Activated CD4-positive, alpha-beta memory T cell treated with anti-CD3 and anti-CD28 coated beads, Interleukin-2, amount 10 ng/mL, durations not matched to agents 7 days and 5 days (primary cell): ENCODE data around the gene ZFPM1. TPM values are rescaled to one million over a fixed set of nuclear protein-coding genes. Genes with fewer than 3 reads are reported as not detected.

Source experiments
- CTCF ChIA-PET: fragments of 350-600 bp; sonication (Branson Sonifier 250); formaldehyde crosslinking; loops from one replicate; lab custom pipeline; 2021; ENCODE audit warnings: antibody characterized with exemption, inconsistent platforms; lab: Charles Lee
- POLR2A ChIA-PET: fragments of 350-600 bp; sonication (Branson Sonifier 250); formaldehyde crosslinking; loops from one replicate; lab custom pipeline; 2021; ENCODE audit warnings: antibody characterized with exemption; lab: Charles Lee
- DNase-seq: peaks from one replicate; pipeline ENCODE4 v3.0.0-alpha.2; 2020
- H3K27ac Mint-ChIP-seq: one replicate; pipeline ENCODE4 v1.8.0; 2021; ENCODE audit warnings: mild to moderate bottlenecking, mixed read lengths
- H3K27me3 Mint-ChIP-seq: one replicate; pipeline ENCODE4 v1.8.0; 2021; ENCODE audit warnings: mixed read lengths
- H3K36me3 Mint-ChIP-seq: one replicate; pipeline ENCODE4 v1.8.0; 2021; ENCODE audit warnings: low read depth, mixed read lengths
- H3K4me1 Mint-ChIP-seq: one replicate; pipeline ENCODE4 v1.8.0; 2021; ENCODE audit warnings: mixed read lengths
- H3K4me3 Mint-ChIP-seq: one replicate; pipeline ENCODE4 v1.8.0; 2021; ENCODE audit warnings: mild to moderate bottlenecking, mixed read lengths
- H3K9me3 Mint-ChIP-seq: one replicate; pipeline ENCODE4 v1.8.0; 2021; ENCODE audit warnings: mixed read lengths
- total RNA-seq, 2 experiments: library from RNA; stranded (reverse); gene quantifications; one replicate each; pipeline ENCODE4 v1.2.3, GENCODE V29; 2021

The ZFPM1 gene
- total RNA-seq, 2 experiments from 2014 or later, result 15.4 to 15.7 TPM

- POLR2A ChIA-PET, result interaction anchor here (1.2 to 1.3 kb wide), 2 partner anchors 26 to 34 kb away, joined by 3 read pairs; no protein-coding TSS in a partner anchor
- peaks cover 3% of the 10 kb centered on the region for H3K36me3 Mint-ChIP-seq
- no peak overlapping the region for H3K27ac Mint-ChIP-seq
- peaks cover 3% of the 10 kb centered on the region for H3K4me1 Mint-ChIP-seq
- no peak overlapping the region for H3K4me3 Mint-ChIP-seq
- H3K27me3 Mint-ChIP-seq, result no peaks in the 10 kb centered on the region
- DNase-seq, result no peak
- no peaks in the 10 kb centered on the region for H3K9me3 Mint-ChIP-seq
- CTCF ChIA-PET, result interaction anchor here (0.5 to 0.9 kb wide), 2 partner anchors 9 to 772 kb away, joined by 3 to 5 read pairs; no protein-coding TSS in a partner anchor
These were observed 83.4 kb downstream of the ZFPM1 start for GRCh38 chr16:88536510-88536909.

- DNase-seq, result no peak
- CTCF ChIA-PET, result no interaction called here
- H3K4me1 Mint-ChIP-seq, result peaks cover 3% of the 10 kb centered on the region
- peaks cover 3% of the 10 kb centered on the region for H3K36me3 Mint-ChIP-seq
- H3K27ac Mint-ChIP-seq, result no peak overlapping the region
- H3K9me3 Mint-ChIP-seq, result no peaks in the 10 kb centered on the region
- H3K27me3 Mint-ChIP-seq, result no peaks in the 10 kb centered on the region
- POLR2A ChIA-PET, result interaction anchor here (1.3 kb wide), 1 partner anchor 34 kb away, joined by 3 read pairs; no protein-coding TSS in a partner anchor
- H3K4me3 Mint-ChIP-seq, result no peak overlapping the region
These were observed 84.1 kb downstream of the ZFPM1 start for GRCh38 chr16:88536971-88537751.

- peaks cover 3% of the 10 kb centered on the region for H3K4me1 Mint-ChIP-seq
- H3K9me3 Mint-ChIP-seq, result peaks cover 2% of the 10 kb centered on the region
- POLR2A ChIA-PET, result no interaction called here
- no peak for DNase-seq
- H3K4me3 Mint-ChIP-seq, result no peak overlapping the region
- H3K27ac Mint-ChIP-seq, result no peak overlapping the region
- H3K36me3 Mint-ChIP-seq, result peaks cover 3% of the 10 kb centered on the region
- H3K27me3 Mint-ChIP-seq, result no peaks in the 10 kb centered on the region
- CTCF ChIA-PET, result no interaction called here
These were observed 84.8 kb downstream of the ZFPM1 start for GRCh38 chr16:88537859-88538258.

GRCh38 chr16:88538366-88539060 is 85.4 kb downstream of the ZFPM1 start:
- ChIA-PET POLR2A (interaction anchor here (0.8 kb wide), 1 partner anchor 84 kb away, joined by 4 read pairs; no protein-coding TSS in a partner anchor), CTCF (no interaction called here)
- Mint-ChIP-seq H3K4me1 (peaks cover 3% of the 10 kb centered on the region), H3K27me3 (no peaks in the 10 kb centered on the region), H3K4me3 (no peak overlapping the region), H3K27ac (no peak overlapping the region), H3K36me3 (peaks cover 7% of the 10 kb centered on the region), H3K9me3 (peaks cover 6% of the 10 kb centered on the region)
- no peak for DNase-seq

- Mint-ChIP-seq H3K4me3 (no peak overlapping the region), H3K36me3 (peaks cover 10% of the 10 kb centered on the region), H3K4me1 (peaks cover 3% of the 10 kb centered on the region), H3K27me3 (no peaks in the 10 kb centered on the region), H3K9me3 (peaks cover 9% of the 10 kb centered on the region), H3K27ac (no peak overlapping the region)
- no peak for DNase-seq
- ChIA-PET CTCF (no interaction called here), POLR2A (interaction anchor here (0.8 kb wide), 1 partner anchor 84 kb away, joined by 4 read pairs; no protein-coding TSS in a partner anchor)
These were observed 86.2 kb downstream of the ZFPM1 start for GRCh38 chr16:88539261-88539651.

- no peaks in the 10 kb centered on the region for H3K27me3 Mint-ChIP-seq
- peaks cover 9% of the 10 kb centered on the region for H3K9me3 Mint-ChIP-seq
- peaks cover 10% of the 10 kb centered on the region for H3K36me3 Mint-ChIP-seq
- no peak for DNase-seq
- POLR2A ChIA-PET, result no interaction called here
- CTCF ChIA-PET, result no interaction called here
- H3K4me3 Mint-ChIP-seq, result no peak overlapping the region
- H3K4me1 Mint-ChIP-seq, result peaks cover 3% of the 10 kb centered on the region
- no peak overlapping the region for H3K27ac Mint-ChIP-seq
These were observed 86.7 kb downstream of the ZFPM1 start for GRCh38 chr16:88539652-88540345.

- H3K9me3 Mint-ChIP-seq, result peaks cover 9% of the 10 kb centered on the region
- H3K27ac Mint-ChIP-seq, result no peak overlapping the region
- no peak for DNase-seq
- no peaks in the 10 kb centered on the region for H3K27me3 Mint-ChIP-seq
- H3K4me1 Mint-ChIP-seq, result peaks cover 3% of the 10 kb centered on the region
- POLR2A ChIA-PET, result no interaction called here
- H3K36me3 Mint-ChIP-seq, result peaks cover 10% of the 10 kb centered on the region
- no peak overlapping the region for H3K4me3 Mint-ChIP-seq
- CTCF ChIA-PET, result no interaction called here
These were observed 87.4 kb downstream of the ZFPM1 start for GRCh38 chr16:88540346-88540977.

- H3K27ac Mint-ChIP-seq, result no peak overlapping the region
- CTCF ChIA-PET, result no interaction called here
These were observed 88.9 kb downstream of the ZFPM1 start for GRCh38 chr16:88541831-88542616.

GRCh38 chr16:88543230-88543813 is 90.2 kb downstream of the ZFPM1 start:
- H3K4me1 Mint-ChIP-seq, result peaks cover 1% of the 10 kb centered on the region
- no peaks in the 10 kb centered on the region for H3K27me3 Mint-ChIP-seq
- ChIA-PET POLR2A (interaction anchor here (1.5 kb wide), 1 partner anchor 9 kb away, joined by 3 read pairs; no protein-coding TSS in a partner anchor), CTCF (no interaction called here)
- H3K36me3 Mint-ChIP-seq, result peaks cover 7% of the 10 kb centered on the region
- DNase-seq, result no peak
- H3K9me3 Mint-ChIP-seq, result peaks cover 9% of the 10 kb centered on the region
- no peak overlapping the region for H3K4me3 Mint-ChIP-seq
- no peak overlapping the region for H3K27ac Mint-ChIP-seq

More at GRCh38 chr16:88541831-88542616, 88.9 kb downstream of the ZFPM1 start:
- H3K36me3 Mint-ChIP-seq, result peaks cover 7% of the 10 kb centered on the region
- POLR2A ChIA-PET, result interaction anchor here (1.5 kb wide), 1 partner anchor 11 kb away, joined by 3 read pairs; no protein-coding TSS in a partner anchor
- DNase-seq, result no peak
- no peak overlapping the region for H3K4me3 Mint-ChIP-seq
- peaks cover 9% of the 10 kb centered on the region for H3K9me3 Mint-ChIP-seq
- H3K27me3 Mint-ChIP-seq, result no peaks in the 10 kb centered on the region
- H3K4me1 Mint-ChIP-seq, result no peaks in the 10 kb centered on the region

GRCh38 chr16:88545781-88546180 is 92.7 kb downstream of the ZFPM1 start:
- no peaks in the 10 kb centered on the region for H3K27me3 Mint-ChIP-seq
- POLR2A ChIA-PET, result interaction anchor here (0.6 kb wide), 1 partner anchor 96 kb away, joined by 4 read pairs; no protein-coding TSS in a partner anchor
- peaks cover 16% of the 10 kb centered on the region for H3K4me1 Mint-ChIP-seq
- H3K27ac Mint-ChIP-seq, result no peak overlapping the region
- CTCF ChIA-PET, result interaction anchor here (1.1 kb wide), 1 partner anchor 10 kb away, joined by 3 read pairs; no protein-coding TSS in a partner anchor
- DNase-seq, result no peak
- H3K4me3 Mint-ChIP-seq, result no peak overlapping the region
- H3K36me3 Mint-ChIP-seq, result peaks cover 7% of the 10 kb centered on the region
- H3K9me3 Mint-ChIP-seq, result peaks cover 9% of the 10 kb centered on the region

- peaks cover 5% of the 10 kb centered on the region for H3K9me3 Mint-ChIP-seq
- CTCF ChIA-PET, result interaction anchor here (1.0 kb wide), 1 partner anchor 9 kb away, joined by 3 read pairs; no protein-coding TSS in a partner anchor
These were observed 95.2 kb downstream of the ZFPM1 start for GRCh38 chr16:88548131-88548874.

More at GRCh38 chr16:88548131-88548874, 95.2 kb downstream of the ZFPM1 start:
- peaks cover 5% of the 10 kb centered on the region for H3K36me3 Mint-ChIP-seq
- H3K4me1 Mint-ChIP-seq, result peaks cover 18% of the 10 kb centered on the region
- no peak overlapping the region for H3K27ac Mint-ChIP-seq
- DNase-seq, result no peak
- POLR2A ChIA-PET, result no interaction called here
- no peak overlapping the region for H3K4me3 Mint-ChIP-seq
- H3K27me3 Mint-ChIP-seq, result no peaks in the 10 kb centered on the region
